ENCODE measurements around the gene ATAD3B. TPM values are rescaled to one million over a fixed set of nuclear protein-coding genes. Genes with fewer than 3 reads are reported as not detected.
"Not testable (repeated sequence)": the region's sequence is repeated elsewhere in the genome, so short reads cannot be mapped to it uniquely, and the experiment has no call there.

ATAD3B gene
- total and polyA plus RNA-seq, 2 donors (not counting 3 experiments of a cell fraction or from before 2014, with no cell fraction given), result 20.5 to 48.2 TPM

- H3K4me3 ChIP-seq (replicated peaks in 1 of 3; ENCODE audit: insufficient read depth in 1 of 3, low read depth in 1 of 3, low read length in 3 of 3); H3K9me3 ChIP-seq (replicated peaks; ENCODE audit: control insufficient read depth, insufficient read depth, low read length); H3K79me2 ChIP-seq (ENCODE audit: control insufficient read depth, insufficient read depth, low read length); intact Hi-C loops (cut with micrococcal nuclease); H3K4me1 ChIP-seq (ENCODE audit: control insufficient read depth, extremely low read depth, insufficient read depth, low read length); BruUV-seq (replicated peaks); H3K9ac ChIP-seq (replicated peaks; ENCODE audit: extremely low read depth, insufficient read depth, low read length); H3K9me1 ChIP-seq (replicated peaks; ENCODE audit: control insufficient read depth, extremely low read depth, insufficient read depth, low read length); FAIRE-seq; dilution Hi-C loops (cut with MboI; ENCODE audit: extremely low pct_ligation_motif_present, low sequenced_read_pairs); CTCF ChIA-PET; H4K20me1 ChIP-seq (replicated peaks; ENCODE audit: control insufficient read depth, extremely low read depth, insufficient read depth, low read length); H3K27me3 ChIP-seq (ENCODE audit: control insufficient read depth in 2 of 2, insufficient read depth in 2 of 2, low read length in 2 of 2); POLR2A ChIA-PET; H3K27ac ChIP-seq (ENCODE audit: insufficient read depth, low read depth, low read length); H3K4me2 ChIP-seq (ENCODE audit: insufficient read depth, low read length); DNase-seq (ENCODE audit: low read depth, low spot score); H2AFZ ChIP-seq (ENCODE audit: low read depth, low read length): not testable (repeated sequence)
- H3K36me3 ChIP-seq (ENCODE audit: control insufficient read depth in 2 of 2, extremely low read depth in 1 of 2, insufficient read depth in 2 of 2, low read length in 2 of 2), result peaks cover 3 to 24% of the 10 kb centered on the region in 2 experiments
Observed at GRCh38 chr1:1485755-1486317, 14.3 kb downstream of the ATAD3B start.

- Histone ChIP-seq H3K4me3 (replicated peaks in 1 of 3; ENCODE audit: insufficient read depth in 1 of 3, low read depth in 1 of 3, low read length in 3 of 3) (no peak overlapping the region), H4K20me1 (replicated peaks; ENCODE audit: control insufficient read depth, extremely low read depth, insufficient read depth, low read length) (no peaks in the 10 kb centered on the region), H3K9ac (replicated peaks; ENCODE audit: extremely low read depth, insufficient read depth, low read length) (no peak overlapping the region), H3K9me3 (replicated peaks; ENCODE audit: control insufficient read depth, insufficient read depth, low read length) (no peaks in the 10 kb centered on the region), H3K9me1 (replicated peaks; ENCODE audit: control insufficient read depth, extremely low read depth, insufficient read depth, low read length) (no peaks in the 10 kb centered on the region), H2AFZ (ENCODE audit: low read depth, low read length) (no peak overlapping the region), H3K36me3 (ENCODE audit: control insufficient read depth in 2 of 2, extremely low read depth in 1 of 2, insufficient read depth in 2 of 2, low read length in 2 of 2) (peaks cover 3 to 28% of the 10 kb centered on the region in 2 experiments), H3K27ac (ENCODE audit: insufficient read depth, low read depth, low read length) (no peak overlapping the region), H3K4me2 (ENCODE audit: insufficient read depth, low read length) (no peak overlapping the region), H3K79me2 (ENCODE audit: control insufficient read depth, insufficient read depth, low read length) (no peaks in the 10 kb centered on the region), H3K27me3 (ENCODE audit: control insufficient read depth in 2 of 2, insufficient read depth in 2 of 2, low read length in 2 of 2) (no peaks in the 10 kb centered on the region), H3K4me1 (ENCODE audit: control insufficient read depth, extremely low read depth, insufficient read depth, low read length) (no peaks in the 10 kb centered on the region)
- TF ChIP-seq POLR2A (IDR thresholded peaks at IDR 0.05; ENCODE audit: low read depth, low read length) (no peak), GATA2 (IDR thresholded peaks at IDR 0.05; ENCODE audit: insufficient read depth, insufficient read length, low read depth, low read length) (no peak), MAX (IDR thresholded peaks at IDR 0.05; ENCODE audit: insufficient read depth, insufficient read length) (no peak), EZH2 (IDR thresholded peaks at IDR 0.05; ENCODE audit: borderline replicate concordance, low read depth, low read length, severe bottlenecking) (no peak), JUN (IDR thresholded peaks at IDR 0.05; ENCODE audit: borderline replicate concordance, insufficient read depth, insufficient read length, low read depth) (no peak), MYC (IDR thresholded peaks at IDR 0.05; ENCODE audit: low read depth, low read length) (no peak), POLR2AphosphoS5 (IDR thresholded peaks at IDR 0.05; ENCODE audit: insufficient read depth, low read depth, low read length) (no peak), CTCF (IDR thresholded peaks at IDR 0.05; ENCODE audit: extremely low read depth in 1 of 2, insufficient read depth in 1 of 2, low read depth in 1 of 2, low read length in 2 of 2) (no peak), FOS (IDR thresholded peaks at IDR 0.05; ENCODE audit: borderline replicate concordance, insufficient read depth, low read length) (no peak)
- BruUV-seq (replicated peaks), result no TSS peak
- DNase-seq (ENCODE audit: low read depth, low spot score) (no peak), FAIRE-seq (no peak)
- ChIA-PET CTCF (no interaction called here), POLR2A (no interaction called here)
- intact Hi-C loops (cut with micrococcal nuclease) (no loop called here), dilution Hi-C loops (cut with MboI; ENCODE audit: extremely low pct_ligation_motif_present, low sequenced_read_pairs) (no loop called here)
Observed at GRCh38 chr1:1487701-1488100, 16.1 kb downstream of the ATAD3B start.
